A549 treated with Hydrocortisone at 1 μM for 4 hours (cell line): Measurements from ENCODE around the gene DYRK2. TPM values are rescaled to one million over a fixed set of nuclear protein-coding genes. Genes with fewer than 3 reads are reported as not detected.

Experiments
- total RNA-seq: library from RNA; stranded (reverse); fragments of 200-300 nt; extraction: Qiagen RNA extraction; gene quantifications from 5 replicates; pipeline ENCODE4 v1.2.3, GENCODE V29; 2022

Gene DYRK2
- total RNA-seq = 8.3 to 12.1 TPM (median 11.4 TPM) in 5 replicates

GRCh38 chr12:67648521-67649260 lies at the start of gene DYRK2:
Gene DYRK2, plus strand, starts transcription at chr12:67648745. Its CDS starts 389 bp downstream, at chr12:67649134.

